ENCODE measurements around the gene GNE.

GRCh38 chr9:36301227-36301626, 43.0 kb upstream of the GNE start:
- TF ChIP-seq CTCF (conservative IDR thresholded peaks at IDR 0.05; ENCODE audit: low read depth, low read length) (no peak), EZH2 (IDR thresholded peaks at IDR 0.05; ENCODE audit: low read length, unreplicated experiment) (no peak), EZH2phosphoT487 (IDR thresholded peaks at IDR 0.05; ENCODE audit: borderline replicate concordance, low read length) (no peak)

Measured in PC-3 (cell line).